DOHH2 (cell line): Measurements from ENCODE around the gene GYS2.

Experiments used
- H3F3A ChIP-seq: fragments of 200-600 bp; sonication (generic), shearing (Covaris generic); 2 replicates; pipeline ENCODE4 v1.6.0; 2016; ENCODE audit warnings: antibody characterized with exemption, mild to moderate bottlenecking; ENCODE audit not compliant: control insufficient read depth, insufficient read depth
- H3K27ac ChIP-seq: fragments of 200-600 bp; sonication (generic); 2 replicates; pipeline ENCODE4 v1.5.1; 2014; ENCODE audit warnings: low read depth, mild to moderate bottlenecking, low read length, moderate library complexity
- H3K27me3 ChIP-seq: fragments of 200-600 bp; sonication (generic); 2 replicates; pipeline ENCODE4 v1.6.1; 2014; ENCODE audit warnings: mild to moderate bottlenecking, low read length, mixed read lengths; ENCODE audit not compliant: control insufficient read depth
- H3K36me3 ChIP-seq: fragments of 200-600 bp; sonication (generic); 2 replicates; pipeline ENCODE4 v1.6.1; 2014; ENCODE audit warnings: mild to moderate bottlenecking, low read length, moderate library complexity, mixed read lengths; ENCODE audit not compliant: control insufficient read depth
- H3K4me1 ChIP-seq: fragments of 200-600 bp; sonication (generic); 2 replicates; pipeline ENCODE4 v1.6.1; 2014; ENCODE audit warnings: mild to moderate bottlenecking, low read length, mixed read lengths; ENCODE audit not compliant: control insufficient read depth
- H3K4me2 ChIP-seq: fragments of 200-600 bp; sonication (generic); 2 replicates; pipeline ENCODE4 v1.6.0; 2014; ENCODE audit warnings: mild to moderate bottlenecking, low read length, moderate library complexity
- H3K4me3 ChIP-seq: fragments of 200-600 bp; sonication (generic); 2 replicates; pipeline ENCODE4 v1.5.1; 2014; ENCODE audit warnings: mild to moderate bottlenecking, low read length, mixed read lengths
- H3K79me2 ChIP-seq: fragments of 200-600 bp; sonication (generic); 2 replicates; pipeline ENCODE4 v1.6.1; 2014; ENCODE audit warnings: mild to moderate bottlenecking, low read length, mixed read lengths; ENCODE audit not compliant: control insufficient read depth
- H3K9me2 ChIP-seq: fragments of 200-600 bp; sonication (generic); replicated peaks from 2 replicates; pipeline ENCODE4 v1.6.1; 2014; ENCODE audit warnings: mild to moderate bottlenecking, low read length, mixed read lengths; ENCODE audit not compliant: control insufficient read depth
- H3K9me3 ChIP-seq: fragments of 200-600 bp; sonication (generic); 2 replicates; pipeline ENCODE4 v1.6.1; 2014; ENCODE audit warnings: antibody characterized with exemption, low read length, mixed read lengths; ENCODE audit not compliant: control insufficient read depth, insufficient read depth
- H4K20me1 ChIP-seq: fragments of 200-600 bp; sonication (generic); 2 replicates; pipeline ENCODE4 v1.6.0; 2014; ENCODE audit warnings: low read depth, mild to moderate bottlenecking, antibody characterized with exemption, low read length, moderate library complexity; ENCODE audit not compliant: control insufficient read depth, insufficient read depth
- CTCF ChIP-seq: fragments of 200-600 bp; sonication (generic); IDR thresholded peaks from one replicate; pipeline ENCODE4 v1.5.1; 2014; ENCODE audit warnings: antibody characterized with exemption, mild to moderate bottlenecking, low read depth, low read length; ENCODE audit not compliant: poor library complexity, severe bottlenecking
- EZH2phosphoT487 ChIP-seq: fragments of 200-600 bp; sonication (generic); IDR thresholded peaks from 2 replicates; pipeline ENCODE4 v1.6.1; 2017; ENCODE audit warnings: borderline replicate concordance, mild to moderate bottlenecking, antibody characterized with exemption, low read length, moderate library complexity, mixed read lengths

Gene GYS2

GRCh38 chr12:21528953-21529352 is 75.7 kb downstream of the GYS2 start:
- Histone ChIP-seq H3K36me3 (no peaks in the 10 kb centered on the region), H3K4me1 (peaks cover 32% of the 10 kb centered on the region), H3K4me3 (no peak overlapping the region), H4K20me1 (no peaks in the 10 kb centered on the region), H3K27me3 (peaks cover 18% of the 10 kb centered on the region), H3K9me3 (no peaks in the 10 kb centered on the region), H3K9me2 (no peaks in the 10 kb centered on the region), H3K27ac (no peak overlapping the region), H3K79me2 (no peaks in the 10 kb centered on the region), H3F3A (no peaks in the 10 kb centered on the region), H3K4me2 (peak overlapping the region; percentile 96)
- TF ChIP-seq CTCF: no peak
- TF ChIP-seq EZH2phosphoT487: no peak

- H3K27me3 ChIP-seq: peaks cover 18% of the 10 kb centered on the region
- TF ChIP-seq EZH2phosphoT487: no peak
- no peak for TF ChIP-seq CTCF
- no peaks in the 10 kb centered on the region for H3K79me2 ChIP-seq
- H3K4me1 ChIP-seq: peaks cover 32% of the 10 kb centered on the region
- H3K4me2 ChIP-seq: peak overlapping the region; percentile 96
- H3K36me3 ChIP-seq: no peaks in the 10 kb centered on the region
- H3K9me2 ChIP-seq: no peaks in the 10 kb centered on the region
- no peak overlapping the region for H3K27ac ChIP-seq
- H4K20me1 ChIP-seq: no peaks in the 10 kb centered on the region
- H3K9me3 ChIP-seq: no peaks in the 10 kb centered on the region
- H3K4me3 ChIP-seq: peak overlapping the region; percentile 81
- no peaks in the 10 kb centered on the region for H3F3A ChIP-seq
Observed at GRCh38 chr12:21527451-21528180, 77.0 kb downstream of the GYS2 start.

GRCh38 chr12:21526721-21527345 is 77.8 kb downstream of the GYS2 start:
- TF ChIP-seq EZH2phosphoT487 (no peak), CTCF (no peak)
- Histone ChIP-seq H3K27me3 (peaks cover 18% of the 10 kb centered on the region), H3K9me3 (no peaks in the 10 kb centered on the region), H3K27ac (no peak overlapping the region), H3K9me2 (no peaks in the 10 kb centered on the region), H3F3A (no peaks in the 10 kb centered on the region), H3K4me2 (peak overlapping the region; percentile 96), H3K36me3 (no peaks in the 10 kb centered on the region), H3K79me2 (no peaks in the 10 kb centered on the region), H3K4me3 (peak overlapping the region; percentile 81), H4K20me1 (no peaks in the 10 kb centered on the region), H3K4me1 (peaks cover 32% of the 10 kb centered on the region)
